Panc1 (cell line): Measurements from ENCODE around the gene ZIC2. TPM values are rescaled to one million over a fixed set of nuclear protein-coding genes. Genes with fewer than 3 reads are reported as not detected.

Experiments
- ATAC-seq: fragments of 200-7000 bp; cut with Tn5 transposase; 2 replicates; pipeline ENCODE4 v1.9.1; 2020; ENCODE audit warnings: mild to moderate bottlenecking, moderate library complexity
- BruUV-seq: library from RNA; stranded (reverse); fragments of 400-500 nt; replicated peaks from 2 replicates; lab custom pipeline; 2021; lab: Mats Ljungman, UMichigan
- CTCF ChIA-PET: fragments of 300-600 bp; sonication (Branson Sonifier 250); formaldehyde crosslinking; loops from one replicate; lab custom pipeline; 2022; ENCODE audit warnings: antibody characterized with exemption; lab: Charles Lee
- POLR2A ChIA-PET: fragments of 300-600 bp; sonication (Branson Sonifier 250); formaldehyde crosslinking; loops from one replicate; lab custom pipeline; 2022; ENCODE audit warnings: antibody characterized with exemption; lab: Charles Lee
- DNase-seq: peaks from one replicate; pipeline ENCODE4 v3.0.0-alpha.2; 2010; ENCODE audit warnings: low read depth, low spot score
- H3K27ac ChIP-seq: 2 replicates; pipeline ENCODE4 v1.5.1; 2011; ENCODE audit warnings: mild to moderate bottlenecking, low read length, inconsistent platforms
- H3K27me3 ChIP-seq: fragments of 200-500 bp; sonication (Bioruptor generic); 2 replicates; pipeline ENCODE4 v1.6.0; 2014; ENCODE audit warnings: low read length, inconsistent platforms; ENCODE audit not compliant: control insufficient read depth, insufficient read depth
- H3K36me3 ChIP-seq: fragments of 200-500 bp; sonication (Bioruptor generic); 2 replicates; pipeline ENCODE4 v1.5.1; 2014; ENCODE audit warnings: inconsistent platforms, mild to moderate bottlenecking, low read length, moderate library complexity; ENCODE audit not compliant: control insufficient read depth, insufficient read depth
- H3K4me1 ChIP-seq: 2 replicates; pipeline ENCODE4 v1.5.1; 2011; ENCODE audit warnings: inconsistent platforms, mild to moderate bottlenecking, low read length, moderate library complexity; ENCODE audit not compliant: control insufficient read depth, insufficient read depth
- H3K4me3 ChIP-seq, 2 experiments: 2 replicates each; pipeline ENCODE4 v1.5.1; 2011 to 2012; ENCODE audit warnings: low read depth in 2 of 2, low read length in 2 of 2, mild to moderate bottlenecking in 2 of 2, inconsistent platforms in 1 of 2, moderate library complexity in 1 of 2
- H3K9me3 ChIP-seq: fragments of 200-500 bp; sonication (Bioruptor generic); 2 replicates; pipeline ENCODE4 v1.5.1; 2014; ENCODE audit warnings: low read depth, mild to moderate bottlenecking, inconsistent platforms, low read length, moderate library complexity; ENCODE audit not compliant: control insufficient read depth, insufficient read depth
- POLR2AphosphoS5 ChIP-seq: IDR thresholded peaks from 2 replicates; pipeline ENCODE4 v1.6.1; 2012; ENCODE audit warnings: mild to moderate bottlenecking, low read depth, low read length, moderate library complexity
- SIN3A ChIP-seq: IDR thresholded peaks from 2 replicates; pipeline ENCODE4 v1.6.1; 2012; ENCODE audit warnings: low read depth, mild to moderate bottlenecking, low read length, moderate library complexity, borderline replicate concordance; ENCODE audit not compliant: insufficient read depth
- TCF7L2 ChIP-seq: IDR thresholded peaks from 2 replicates; pipeline ENCODE4 v1.6.1; 2011; ENCODE audit warnings: mild to moderate bottlenecking, low read depth, low read length, inconsistent platforms
- in situ Hi-C: cut with HindIII; loops from 2 replicates; pipeline ENCODE4 v1.10.0; 2016; ENCODE audit warnings: low sequenced_read_pairs, low pct_unique_long_range_greater_than_20kb
- intact Hi-C: fragments of 100-400 bp; cut with micrococcal nuclease; formaldehyde crosslinking; loops from one replicate; pipeline ENCODE4 v1.10.0; 2022; ENCODE audit not compliant: unreplicated experiment
- total RNA-seq: library from RNA; stranded (reverse); gene quantifications from one replicate; pipeline ENCODE4 v1.2.1, GENCODE V29; 2021; ENCODE audit not compliant: unreplicated experiment
- TF ChIP-seq, protein P1 (sequence below): fragments of 450-650 bp; IDR thresholded peaks from 2 replicates; pipeline ENCODE4 v1.5.1; 2017; ENCODE audit warnings: mild to moderate bottlenecking
- TF ChIP-seq, protein P2 (sequence below), 2 experiments: IDR thresholded peaks; 2 replicates each; pipeline ENCODE4 v1.6.1; 2011 to 2012; ENCODE audit warnings: low read depth in 2 of 2, control low read depth in 1 of 2, low read length in 1 of 2, mild to moderate bottlenecking in 1 of 2, moderate library complexity in 1 of 2; ENCODE audit not compliant: insufficient read depth in 1 of 2

Gene ZIC2
- total RNA-seq, 1 experiment from 2014 or later = 54.5 TPM

DNA sequence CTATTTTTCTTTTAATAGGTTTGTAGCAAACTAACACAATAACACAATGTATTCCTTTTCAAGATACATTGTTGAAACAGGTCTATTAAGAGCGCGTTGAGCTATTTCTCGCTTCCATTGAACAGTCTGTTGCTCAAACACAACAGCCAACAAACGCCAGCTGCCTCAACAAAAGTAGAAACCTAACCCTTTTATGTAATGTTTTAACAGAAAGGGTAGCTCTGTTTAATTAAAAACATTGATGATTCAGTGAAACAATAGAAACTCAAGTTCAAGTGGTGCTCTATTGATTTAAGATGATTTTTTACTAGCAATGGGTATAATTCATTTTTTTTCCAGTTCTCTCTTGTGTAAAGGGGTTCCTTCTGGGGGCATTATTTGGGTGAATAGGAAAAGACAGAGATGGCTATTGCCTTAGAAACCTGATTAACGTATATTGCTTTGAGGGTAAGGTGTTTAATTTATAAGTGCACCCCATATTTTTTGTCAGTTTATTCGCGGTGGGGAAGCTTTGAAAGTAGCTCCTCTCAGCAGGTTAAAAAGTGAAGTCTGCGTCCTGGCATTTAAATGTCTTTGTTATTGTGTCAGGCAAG, 14.9 kb downstream of the ZIC2 start:
- Histone ChIP-seq H3K9me3 (no peaks in the 10 kb centered on the region), H3K4me1 (peaks cover 18% of the 10 kb centered on the region), H3K27me3 (no peaks in the 10 kb centered on the region), H3K4me3 (no peak overlapping the region), H3K27ac (no peak overlapping the region), H3K36me3 (no peaks in the 10 kb centered on the region)
- intact Hi-C loops = no loop called here
- in situ Hi-C loops = no loop called here
- DNase-seq = no peak
- no TSS peak for BruUV-seq
- TF ChIP-seq SIN3A (no peak), TCF7L2 (no peak), POLR2AphosphoS5 (no peak)
- TF ChIP-seq, protein P1, sequence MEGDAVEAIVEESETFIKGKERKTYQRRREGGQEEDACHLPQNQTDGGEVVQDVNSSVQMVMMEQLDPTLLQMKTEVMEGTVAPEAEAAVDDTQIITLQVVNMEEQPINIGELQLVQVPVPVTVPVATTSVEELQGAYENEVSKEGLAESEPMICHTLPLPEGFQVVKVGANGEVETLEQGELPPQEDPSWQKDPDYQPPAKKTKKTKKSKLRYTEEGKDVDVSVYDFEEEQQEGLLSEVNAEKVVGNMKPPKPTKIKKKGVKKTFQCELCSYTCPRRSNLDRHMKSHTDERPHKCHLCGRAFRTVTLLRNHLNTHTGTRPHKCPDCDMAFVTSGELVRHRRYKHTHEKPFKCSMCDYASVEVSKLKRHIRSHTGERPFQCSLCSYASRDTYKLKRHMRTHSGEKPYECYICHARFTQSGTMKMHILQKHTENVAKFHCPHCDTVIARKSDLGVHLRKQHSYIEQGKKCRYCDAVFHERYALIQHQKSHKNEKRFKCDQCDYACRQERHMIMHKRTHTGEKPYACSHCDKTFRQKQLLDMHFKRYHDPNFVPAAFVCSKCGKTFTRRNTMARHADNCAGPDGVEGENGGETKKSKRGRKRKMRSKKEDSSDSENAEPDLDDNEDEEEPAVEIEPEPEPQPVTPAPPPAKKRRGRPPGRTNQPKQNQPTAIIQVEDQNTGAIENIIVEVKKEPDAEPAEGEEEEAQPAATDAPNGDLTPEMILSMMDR = no peak
- TF ChIP-seq, protein P2, sequence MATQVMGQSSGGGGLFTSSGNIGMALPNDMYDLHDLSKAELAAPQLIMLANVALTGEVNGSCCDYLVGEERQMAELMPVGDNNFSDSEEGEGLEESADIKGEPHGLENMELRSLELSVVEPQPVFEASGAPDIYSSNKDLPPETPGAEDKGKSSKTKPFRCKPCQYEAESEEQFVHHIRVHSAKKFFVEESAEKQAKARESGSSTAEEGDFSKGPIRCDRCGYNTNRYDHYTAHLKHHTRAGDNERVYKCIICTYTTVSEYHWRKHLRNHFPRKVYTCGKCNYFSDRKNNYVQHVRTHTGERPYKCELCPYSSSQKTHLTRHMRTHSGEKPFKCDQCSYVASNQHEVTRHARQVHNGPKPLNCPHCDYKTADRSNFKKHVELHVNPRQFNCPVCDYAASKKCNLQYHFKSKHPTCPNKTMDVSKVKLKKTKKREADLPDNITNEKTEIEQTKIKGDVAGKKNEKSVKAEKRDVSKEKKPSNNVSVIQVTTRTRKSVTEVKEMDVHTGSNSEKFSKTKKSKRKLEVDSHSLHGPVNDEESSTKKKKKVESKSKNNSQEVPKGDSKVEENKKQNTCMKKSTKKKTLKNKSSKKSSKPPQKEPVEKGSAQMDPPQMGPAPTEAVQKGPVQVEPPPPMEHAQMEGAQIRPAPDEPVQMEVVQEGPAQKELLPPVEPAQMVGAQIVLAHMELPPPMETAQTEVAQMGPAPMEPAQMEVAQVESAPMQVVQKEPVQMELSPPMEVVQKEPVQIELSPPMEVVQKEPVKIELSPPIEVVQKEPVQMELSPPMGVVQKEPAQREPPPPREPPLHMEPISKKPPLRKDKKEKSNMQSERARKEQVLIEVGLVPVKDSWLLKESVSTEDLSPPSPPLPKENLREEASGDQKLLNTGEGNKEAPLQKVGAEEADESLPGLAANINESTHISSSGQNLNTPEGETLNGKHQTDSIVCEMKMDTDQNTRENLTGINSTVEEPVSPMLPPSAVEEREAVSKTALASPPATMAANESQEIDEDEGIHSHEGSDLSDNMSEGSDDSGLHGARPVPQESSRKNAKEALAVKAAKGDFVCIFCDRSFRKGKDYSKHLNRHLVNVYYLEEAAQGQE (IDR thresholded peaks at IDR 0.05; ENCODE audit: insufficient read depth in 1 of 2, low read depth in 2 of 2, low read length in 1 of 2) = no peak
- ChIA-PET CTCF (no interaction called here), POLR2A (no interaction called here)
- no peak for ATAC-seq

DNA sequence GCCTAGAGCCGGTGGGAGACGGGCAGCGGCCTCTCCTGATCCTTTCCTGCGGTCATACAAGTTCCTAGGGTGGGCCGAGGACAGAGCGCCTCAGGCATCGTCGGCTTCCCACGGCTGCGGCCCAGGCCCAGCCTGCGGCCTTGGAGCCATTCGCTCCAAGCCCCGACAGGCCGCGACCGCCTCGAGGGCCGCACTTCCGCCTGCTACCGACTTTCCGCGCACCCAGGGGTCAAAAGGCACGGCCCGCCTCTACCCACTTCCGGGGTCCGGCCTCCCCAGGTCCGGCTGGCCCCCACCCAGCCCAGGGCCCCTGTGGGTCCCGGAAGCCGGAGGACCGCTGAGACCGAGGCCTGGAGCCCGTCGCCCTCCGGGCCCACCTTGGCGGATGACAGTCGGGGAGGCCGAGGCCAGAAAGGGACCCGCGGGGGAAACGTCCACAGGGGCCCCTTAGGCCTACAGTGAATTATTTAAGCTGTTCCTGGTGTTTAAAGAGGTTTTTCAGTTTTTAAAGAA, 16.2 kb downstream of the ZIC2 start:
- POLR2A ChIA-PET = no interaction called here
- Histone ChIP-seq H3K27me3 (no peaks in the 10 kb centered on the region), H3K36me3 (no peaks in the 10 kb centered on the region), H3K9me3 (no peaks in the 10 kb centered on the region), H3K27ac (no peak overlapping the region), H3K4me3 (no peak overlapping the region), H3K4me1 (peaks cover 12% of the 10 kb centered on the region)
- intact Hi-C loops (no loop called here), in situ Hi-C loops (no loop called here)
- DNase-seq (no peak), ATAC-seq (no peak)
- no TSS peak for BruUV-seq
- TF ChIP-seq POLR2AphosphoS5 (no peak), TCF7L2 (no peak), SIN3A (no peak)
- TF ChIP-seq, protein P1 = no peak
- TF ChIP-seq, protein P2 (IDR thresholded peaks at IDR 0.05; ENCODE audit: insufficient read depth in 1 of 2, low read depth in 2 of 2, low read length in 1 of 2) = no peak
- CTCF ChIA-PET = no interaction called here
